HL-60 (cell line): Measurements from ENCODE around the gene LEAP2.

Source experiments
- TF ChIP-seq, protein P1 (sequence below): IDR thresholded peaks from one replicate; pipeline ENCODE4 v1.5.1; 2011; ENCODE audit warnings: low read length, control low read depth, inconsistent platforms; ENCODE audit not compliant: insufficient read depth
- TF ChIP-seq, protein P2 (sequence below): IDR thresholded peaks from 2 replicates; pipeline ENCODE4 v1.6.1; 2012; ENCODE audit warnings: low read depth; ENCODE audit not compliant: insufficient replicate concordance

DNA sequence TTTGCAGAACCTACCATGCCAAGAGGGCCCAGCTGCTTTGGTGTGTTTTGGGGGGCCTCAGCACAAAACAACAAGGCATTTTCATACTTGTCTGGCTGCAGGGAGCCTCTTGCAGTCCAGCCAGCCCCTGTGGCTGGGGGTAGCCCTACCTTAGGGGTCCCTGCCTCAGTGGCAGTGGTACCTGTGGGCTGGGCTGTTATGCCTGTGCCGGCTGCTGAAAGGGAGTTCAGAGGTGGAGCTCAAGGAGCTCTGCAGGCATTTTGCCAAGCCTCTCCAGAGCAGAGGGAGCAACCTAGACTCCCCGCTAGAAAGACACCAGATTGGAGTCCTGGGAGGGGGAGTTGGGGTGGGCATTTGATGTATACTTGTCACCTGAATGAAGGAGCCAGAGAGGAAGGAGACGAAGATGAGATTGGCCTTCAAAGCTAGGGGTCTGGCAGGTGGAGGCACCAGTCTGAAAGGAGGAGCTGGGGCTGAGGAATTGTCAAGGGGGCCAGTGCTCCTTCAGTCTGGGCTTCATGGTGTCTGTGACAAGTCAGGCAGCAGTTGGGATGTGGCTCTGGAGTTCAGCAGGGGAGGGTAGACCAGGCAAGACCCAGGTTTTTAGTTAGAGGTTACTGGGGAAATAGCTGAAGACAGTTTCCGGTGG lies 44.5 kb upstream of the LEAP2 start:
- TF ChIP-seq, protein P1, sequence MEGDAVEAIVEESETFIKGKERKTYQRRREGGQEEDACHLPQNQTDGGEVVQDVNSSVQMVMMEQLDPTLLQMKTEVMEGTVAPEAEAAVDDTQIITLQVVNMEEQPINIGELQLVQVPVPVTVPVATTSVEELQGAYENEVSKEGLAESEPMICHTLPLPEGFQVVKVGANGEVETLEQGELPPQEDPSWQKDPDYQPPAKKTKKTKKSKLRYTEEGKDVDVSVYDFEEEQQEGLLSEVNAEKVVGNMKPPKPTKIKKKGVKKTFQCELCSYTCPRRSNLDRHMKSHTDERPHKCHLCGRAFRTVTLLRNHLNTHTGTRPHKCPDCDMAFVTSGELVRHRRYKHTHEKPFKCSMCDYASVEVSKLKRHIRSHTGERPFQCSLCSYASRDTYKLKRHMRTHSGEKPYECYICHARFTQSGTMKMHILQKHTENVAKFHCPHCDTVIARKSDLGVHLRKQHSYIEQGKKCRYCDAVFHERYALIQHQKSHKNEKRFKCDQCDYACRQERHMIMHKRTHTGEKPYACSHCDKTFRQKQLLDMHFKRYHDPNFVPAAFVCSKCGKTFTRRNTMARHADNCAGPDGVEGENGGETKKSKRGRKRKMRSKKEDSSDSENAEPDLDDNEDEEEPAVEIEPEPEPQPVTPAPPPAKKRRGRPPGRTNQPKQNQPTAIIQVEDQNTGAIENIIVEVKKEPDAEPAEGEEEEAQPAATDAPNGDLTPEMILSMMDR = no peak
- TF ChIP-seq, protein P2, sequence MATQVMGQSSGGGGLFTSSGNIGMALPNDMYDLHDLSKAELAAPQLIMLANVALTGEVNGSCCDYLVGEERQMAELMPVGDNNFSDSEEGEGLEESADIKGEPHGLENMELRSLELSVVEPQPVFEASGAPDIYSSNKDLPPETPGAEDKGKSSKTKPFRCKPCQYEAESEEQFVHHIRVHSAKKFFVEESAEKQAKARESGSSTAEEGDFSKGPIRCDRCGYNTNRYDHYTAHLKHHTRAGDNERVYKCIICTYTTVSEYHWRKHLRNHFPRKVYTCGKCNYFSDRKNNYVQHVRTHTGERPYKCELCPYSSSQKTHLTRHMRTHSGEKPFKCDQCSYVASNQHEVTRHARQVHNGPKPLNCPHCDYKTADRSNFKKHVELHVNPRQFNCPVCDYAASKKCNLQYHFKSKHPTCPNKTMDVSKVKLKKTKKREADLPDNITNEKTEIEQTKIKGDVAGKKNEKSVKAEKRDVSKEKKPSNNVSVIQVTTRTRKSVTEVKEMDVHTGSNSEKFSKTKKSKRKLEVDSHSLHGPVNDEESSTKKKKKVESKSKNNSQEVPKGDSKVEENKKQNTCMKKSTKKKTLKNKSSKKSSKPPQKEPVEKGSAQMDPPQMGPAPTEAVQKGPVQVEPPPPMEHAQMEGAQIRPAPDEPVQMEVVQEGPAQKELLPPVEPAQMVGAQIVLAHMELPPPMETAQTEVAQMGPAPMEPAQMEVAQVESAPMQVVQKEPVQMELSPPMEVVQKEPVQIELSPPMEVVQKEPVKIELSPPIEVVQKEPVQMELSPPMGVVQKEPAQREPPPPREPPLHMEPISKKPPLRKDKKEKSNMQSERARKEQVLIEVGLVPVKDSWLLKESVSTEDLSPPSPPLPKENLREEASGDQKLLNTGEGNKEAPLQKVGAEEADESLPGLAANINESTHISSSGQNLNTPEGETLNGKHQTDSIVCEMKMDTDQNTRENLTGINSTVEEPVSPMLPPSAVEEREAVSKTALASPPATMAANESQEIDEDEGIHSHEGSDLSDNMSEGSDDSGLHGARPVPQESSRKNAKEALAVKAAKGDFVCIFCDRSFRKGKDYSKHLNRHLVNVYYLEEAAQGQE = no peak
